Cardiac muscle cell (in vitro differentiated cells and primary cell): ENCODE measurements around the gene PCDH9. TPM values are rescaled to one million over a fixed set of nuclear protein-coding genes. Genes with fewer than 3 reads are reported as not detected.

Experiments used
- DNase-seq, 2 donors: peaks; one replicate each; pipeline versions ENCODE4 v3.0.0 to v3.0.0-alpha.2; 2010 to 2017; ENCODE audit warnings: low read depth in 1 of 2, low spot score in 1 of 2
- H3K27ac ChIP-seq: fragments of 200-600 bp; sonication (generic); 2 replicates; pipeline ENCODE4 v1.5.1; 2016
- H3K27me3 ChIP-seq: fragments of 200-600 bp; sonication (generic); 2 replicates; pipeline ENCODE4 v1.6.0; 2016; ENCODE audit warnings: control low read depth
- H3K36me3 ChIP-seq: fragments of 200-600 bp; sonication (generic); 2 replicates; pipeline ENCODE4 v1.5.1; 2016; ENCODE audit warnings: control low read depth
- H3K4me1 ChIP-seq: fragments of 200-600 bp; sonication (generic); 2 replicates; pipeline ENCODE4 v1.8.1; 2017; ENCODE audit warnings: low read depth, mild to moderate bottlenecking, mixed run types
- H3K4me3 ChIP-seq: fragments of 200-600 bp; sonication (generic); 2 replicates; pipeline ENCODE4 v1.5.1; 2016; ENCODE audit warnings: mild to moderate bottlenecking
- H3K9me3 ChIP-seq: fragments of 200-600 bp; sonication (generic); 2 replicates; pipeline ENCODE4 v1.5.1; 2017; ENCODE audit warnings: low read depth, mild to moderate bottlenecking, control low read depth
- CTCF ChIP-seq: IDR thresholded peaks from 2 replicates; pipeline ENCODE4 v1.5.1; 2012; ENCODE audit warnings: low read depth, mild to moderate bottlenecking, low read length
- polyA plus RNA-seq: library from polyadenylated mRNA; unstranded; fragments of >200 nt; fragmentation: Nextera tagmentation; extraction: Ambion mirVana; gene quantifications from 2 replicates; pipeline ENCODE4 v1.2.1, GENCODE V29; 2016
- total RNA-seq: library from RNA; depleted of rRNA; stranded (reverse); fragments of >200 nt; gene quantifications from 2 replicates; pipeline ENCODE4 v1.2.3, GENCODE V29; 2016

The PCDH9 gene
- total and polyA plus RNA-seq, 2 experiments from 2014 or later = 1.6 to 2.3 TPM

DNA sequence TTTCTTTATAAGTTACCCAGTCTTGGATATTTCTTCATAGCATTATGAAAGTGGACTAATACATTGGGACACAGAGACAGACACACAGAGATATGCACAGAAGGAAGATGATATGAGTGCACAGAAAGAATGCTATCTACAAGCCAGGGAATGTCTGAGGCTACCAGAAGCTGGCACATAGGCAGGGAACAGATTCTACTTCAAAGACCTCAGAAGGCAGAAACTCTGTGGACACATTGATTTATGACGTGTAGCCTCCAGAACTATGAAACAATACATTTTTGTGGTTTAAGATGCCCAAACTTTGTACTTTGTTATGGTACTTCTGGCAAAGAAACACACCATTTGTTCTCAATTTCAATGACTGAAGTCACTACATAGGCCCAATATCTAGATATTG, 556.7 kb downstream of the PCDH9 start:
- TF ChIP-seq CTCF = no peak

DNA sequence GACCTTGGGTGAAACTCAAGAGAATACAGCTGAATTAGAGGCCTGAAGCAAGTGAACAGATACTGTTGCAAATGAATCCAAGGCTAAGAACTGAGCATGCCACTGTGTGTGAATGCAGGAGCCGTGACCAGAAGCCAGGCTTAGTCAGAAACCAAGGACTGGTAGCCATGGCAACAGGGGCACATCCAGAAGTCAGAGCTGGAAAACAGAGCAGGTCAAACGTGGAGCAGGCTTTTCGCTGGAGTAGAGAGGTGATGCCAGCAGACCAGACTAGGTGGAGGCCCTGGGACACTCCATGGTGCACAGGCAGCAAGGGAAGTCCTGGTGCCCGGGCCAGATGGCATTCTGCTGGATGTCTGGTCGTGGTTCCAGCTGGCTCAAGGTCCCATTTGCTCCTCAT, 564.1 kb downstream of the PCDH9 start:
- no peak for TF ChIP-seq CTCF
- H3K27ac ChIP-seq = no peak overlapping the region
- no peaks in the 10 kb centered on the region for H3K36me3 ChIP-seq
- DNase-seq = peak; percentile 45 to 68
- H3K27me3 ChIP-seq = no peaks in the 10 kb centered on the region
- H3K9me3 ChIP-seq = no peaks in the 10 kb centered on the region
- no peak overlapping the region for H3K4me3 ChIP-seq
- H3K4me1 ChIP-seq = no peaks in the 10 kb centered on the region

More for the DNA sequence above, 556.7 kb downstream of the PCDH9 start:
- no peaks in the 10 kb centered on the region for H3K9me3 ChIP-seq
- no peaks in the 10 kb centered on the region for H3K27me3 ChIP-seq
- no peak overlapping the region for H3K4me3 ChIP-seq
- H3K4me1 ChIP-seq = no peaks in the 10 kb centered on the region
- DNase-seq = peak in 1 of 2 donors; percentile 93
- no peaks in the 10 kb centered on the region for H3K36me3 ChIP-seq
- H3K27ac ChIP-seq = no peak overlapping the region

DNA sequence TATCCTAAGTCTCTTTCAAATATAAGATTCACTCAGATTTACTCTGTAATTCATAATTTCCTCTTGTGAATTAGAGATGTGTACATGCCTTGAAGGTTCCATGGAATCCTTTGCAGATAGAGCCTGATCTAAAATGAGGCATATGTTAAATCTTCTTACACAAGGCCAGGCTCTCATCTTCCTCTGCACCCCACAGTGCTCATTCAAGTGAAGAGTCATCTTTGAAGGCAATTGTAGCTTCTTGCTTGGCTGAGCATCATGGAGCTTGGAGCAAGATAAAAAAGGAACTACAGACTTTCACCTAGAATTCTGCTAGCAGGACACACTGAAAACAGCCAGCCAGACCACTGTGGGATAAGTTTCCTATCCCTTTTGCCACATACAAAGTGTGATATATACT, 566.4 kb downstream of the PCDH9 start:
- H3K27me3 ChIP-seq = no peaks in the 10 kb centered on the region
- no peaks in the 10 kb centered on the region for H3K9me3 ChIP-seq
- peaks cover 7% of the 10 kb centered on the region for H3K4me1 ChIP-seq
- no peak for TF ChIP-seq CTCF
- DNase-seq = no peak
- no peak overlapping the region for H3K4me3 ChIP-seq
- H3K27ac ChIP-seq = no peak overlapping the region
- H3K36me3 ChIP-seq = no peaks in the 10 kb centered on the region

DNA sequence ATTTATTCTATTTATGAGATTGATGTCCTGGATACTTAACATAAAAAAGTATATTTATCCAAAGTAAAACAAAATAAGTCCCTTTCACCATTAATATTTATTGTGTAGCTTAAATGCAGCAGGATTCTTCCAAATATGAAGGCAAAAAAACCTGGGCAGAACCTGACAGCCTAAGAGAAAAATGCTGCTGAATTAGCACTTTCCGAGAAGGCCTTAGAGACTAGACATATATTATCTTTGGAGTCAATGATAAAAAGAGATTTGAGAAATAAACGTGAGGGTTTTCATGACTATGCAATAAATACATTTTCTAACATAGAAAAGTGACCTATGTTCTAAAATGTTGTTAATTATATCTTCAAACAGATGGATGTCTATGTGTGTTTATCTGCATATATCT, 566.9 kb downstream of the PCDH9 start:
- no peak for TF ChIP-seq CTCF
- Histone ChIP-seq H3K4me1 (peaks cover 7% of the 10 kb centered on the region), H3K27ac (no peak overlapping the region), H3K36me3 (no peaks in the 10 kb centered on the region), H3K4me3 (no peak overlapping the region), H3K27me3 (no peaks in the 10 kb centered on the region), H3K9me3 (no peaks in the 10 kb centered on the region)
- DNase-seq = no peak

DNA sequence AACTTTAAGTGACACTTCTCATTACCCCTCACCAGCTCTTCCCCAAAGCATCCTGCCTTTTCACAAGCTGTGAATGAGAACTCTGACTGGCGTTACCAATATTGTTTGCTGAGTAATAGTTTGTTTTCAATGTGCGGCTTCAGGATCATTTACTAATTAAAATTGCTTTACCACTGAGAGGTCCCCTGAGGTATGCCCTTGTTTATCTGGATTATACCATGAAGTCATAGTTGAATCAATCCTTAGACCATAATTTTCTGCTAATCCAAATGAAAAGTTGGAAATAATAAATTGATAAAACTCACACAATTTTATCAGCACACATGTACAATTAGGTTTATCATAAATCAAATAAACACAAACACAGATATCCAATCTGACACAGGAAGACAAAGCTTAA, 568.8 kb downstream of the PCDH9 start:
- Histone ChIP-seq H3K27me3 (no peaks in the 10 kb centered on the region), H3K27ac (no peak overlapping the region), H3K36me3 (no peaks in the 10 kb centered on the region), H3K4me3 (no peak overlapping the region), H3K4me1 (peaks cover 7% of the 10 kb centered on the region), H3K9me3 (no peaks in the 10 kb centered on the region)
- TF ChIP-seq CTCF = no peak
- no peak for DNase-seq

GRCh38 chr13:66660468-66660813, 569.7 kb downstream of the PCDH9 start:
- H3K4me3 ChIP-seq = no peak overlapping the region
- H3K27ac ChIP-seq = no peak overlapping the region
- no peaks in the 10 kb centered on the region for H3K36me3 ChIP-seq
- no peaks in the 10 kb centered on the region for H3K27me3 ChIP-seq
- no peak for TF ChIP-seq CTCF
- H3K4me1 ChIP-seq = peaks cover 7% of the 10 kb centered on the region
- DNase-seq = no peak
- H3K9me3 ChIP-seq = no peaks in the 10 kb centered on the region
